HepG2 (cell line): ENCODE data around the gene PPIA. TPM values are rescaled to one million over a fixed set of nuclear protein-coding genes. Genes with fewer than 3 reads are reported as not detected.

Experiments used
- CAMTA2 ChIP-seq: sonication (generic); formaldehyde crosslinking; IDR thresholded peaks from 2 replicates; pipeline ENCODE4 v1.4.0; 2020; ENCODE audit warnings: mild to moderate bottlenecking, missing genetic modification reagents, borderline replicate concordance
- ETV5 ChIP-seq: IDR thresholded peaks from 2 replicates; pipeline ENCODE4 v1.6.1; 2018; ENCODE audit warnings: missing biosample characterization, missing genetic modification reagents, inconsistent platforms, borderline replicate concordance
- FOXO1 ChIP-seq: sonication (generic); formaldehyde crosslinking; IDR thresholded peaks from 2 replicates; pipeline ENCODE4 v1.4.0; 2020; ENCODE audit warnings: missing genetic modification reagents
- HDAC2 ChIP-seq: sonication (generic); formaldehyde crosslinking; IDR thresholded peaks from 2 replicates; pipeline ENCODE4 v1.4.0; 2020; ENCODE audit warnings: missing genetic modification reagents
- KMT2A ChIP-seq: sonication (generic); formaldehyde crosslinking; IDR thresholded peaks from 2 replicates; pipeline ENCODE4 v1.4.0; 2020; ENCODE audit warnings: missing genetic modification reagents
- NCOA1 ChIP-seq: sonication (generic); formaldehyde crosslinking; IDR thresholded peaks from 2 replicates; pipeline ENCODE4 v1.9.0; 2021; ENCODE audit warnings: missing genetic modification reagents
- RFX1 ChIP-seq: fragments of 450-650 bp; IDR thresholded peaks from 2 replicates; pipeline ENCODE4 v1.6.1; 2017
- SIX4 ChIP-seq: sonication (generic); formaldehyde crosslinking; IDR thresholded peaks from 2 replicates; pipeline ENCODE4 v1.4.0; 2020; ENCODE audit warnings: missing genetic modification reagents
- STAT5B ChIP-seq: sonication (generic); formaldehyde crosslinking; IDR thresholded peaks from 2 replicates; pipeline ENCODE4 v1.4.0; 2020; ENCODE audit warnings: missing genetic modification reagents
- YEATS4 ChIP-seq: sonication (generic); formaldehyde crosslinking; IDR thresholded peaks from 2 replicates; pipeline ENCODE4 v1.4.0; 2020; ENCODE audit warnings: missing genetic modification reagents, borderline replicate concordance
- ZFP1 ChIP-seq: IDR thresholded peaks from 2 replicates; pipeline ENCODE4 v1.6.1; 2016
- ZNF292 ChIP-seq: sonication (generic); formaldehyde crosslinking; IDR thresholded peaks from 2 replicates; pipeline ENCODE4 v1.8.1; 2022; ENCODE audit warnings: mild to moderate bottlenecking, low read depth, missing genetic modification reagents, borderline replicate concordance
- ZNF660 ChIP-seq: sonication (generic); formaldehyde crosslinking; IDR thresholded peaks from 2 replicates; pipeline ENCODE4 v1.5.1; 2020; ENCODE audit warnings: mild to moderate bottlenecking, low read depth, missing genetic modification reagents, borderline replicate concordance
- ZNF7 ChIP-seq: IDR thresholded peaks from 2 replicates; pipeline ENCODE4 v1.6.1; 2016; ENCODE audit warnings: missing biosample characterization, missing genetic modification reagents
- ZSCAN22 ChIP-seq: sonication (generic); formaldehyde crosslinking; IDR thresholded peaks from 2 replicates; pipeline ENCODE4 v1.4.0; 2020; ENCODE audit warnings: mild to moderate bottlenecking, missing genetic modification reagents
- polyA plus RNA-seq, 8 experiments: library from polyadenylated mRNA; depleted of rRNA in 3 of 8; stranded (reverse) in 7 of 8; unstranded in 1 of 8; fragments of >200 nt; fragmentation: Illumina TruSeq in 4 of 8; extraction: Trizol in 4 of 8; gene quantifications; 2 replicates each; pipeline versions ENCODE4 v1.2.1 to v1.2.3, GENCODE V29; 2011 to 2016; ENCODE audit warnings: low read depth in 4 of 8, missing spikeins in 1 of 8, mixed read lengths in 1 of 8; ENCODE audit not compliant: insufficient read depth in 1 of 8
- total RNA-seq, 5 experiments: library from RNA; depleted of rRNA; stranded (reverse); fragments of >200 nt; fragmentation: Illumina TruSeq; extraction: Trizol; gene quantifications; 2 replicates each; pipeline ENCODE4 v1.2.3, GENCODE V29; 2016; ENCODE audit warnings: low read depth in 1 of 5
- TF ChIP-seq, protein P1 (sequence below): IDR thresholded peaks from 2 replicates; pipeline ENCODE4 v1.6.1; 2018; ENCODE audit warnings: missing genetic modification reagents
- TF ChIP-seq, protein P2 (sequence below): sonication (generic); formaldehyde crosslinking; IDR thresholded peaks from 2 replicates; pipeline ENCODE4 v1.4.0; 2020; ENCODE audit warnings: missing genetic modification reagents
- TF ChIP-seq, protein P3 (sequence below): sonication (generic); formaldehyde crosslinking; IDR thresholded peaks from 2 replicates; pipeline ENCODE4 v1.4.0; 2020; ENCODE audit warnings: mild to moderate bottlenecking, low read depth, missing genetic modification reagents
- TF ChIP-seq, protein P4 (sequence below): sonication (generic); formaldehyde crosslinking; IDR thresholded peaks from 2 replicates; pipeline ENCODE4 v1.4.0; 2020; ENCODE audit warnings: low read depth, mild to moderate bottlenecking, missing genetic modification reagents
- TF ChIP-seq, protein P5 (sequence below): sonication (generic); formaldehyde crosslinking; IDR thresholded peaks from 2 replicates; pipeline ENCODE4 v1.8.0; 2022; ENCODE audit warnings: missing genetic modification reagents, mild to moderate bottlenecking, borderline replicate concordance
- TF ChIP-seq, protein P6 (sequence below): sonication (generic); formaldehyde crosslinking; IDR thresholded peaks from 2 replicates; pipeline ENCODE4 v1.4.0; 2020; ENCODE audit warnings: missing genetic modification reagents
- TF ChIP-seq, protein P7 (sequence below): sonication (generic); formaldehyde crosslinking; IDR thresholded peaks from 2 replicates; pipeline ENCODE4 v1.4.0; 2020; ENCODE audit warnings: missing genetic modification reagents, low read depth, mild to moderate bottlenecking, borderline replicate concordance
- TF ChIP-seq, protein P8 (sequence below): sonication (generic); formaldehyde crosslinking; IDR thresholded peaks from 2 replicates; pipeline ENCODE4 v1.5.0; 2020; ENCODE audit warnings: missing genetic modification reagents, mild to moderate bottlenecking, borderline replicate concordance

Gene PPIA
- total and polyA plus RNA-seq, 2 of the 13 experiments (the other 11 are each of a cell fraction or from before 2014, with no cell fraction given): 2,268 to 3,010 TPM

DNA sequence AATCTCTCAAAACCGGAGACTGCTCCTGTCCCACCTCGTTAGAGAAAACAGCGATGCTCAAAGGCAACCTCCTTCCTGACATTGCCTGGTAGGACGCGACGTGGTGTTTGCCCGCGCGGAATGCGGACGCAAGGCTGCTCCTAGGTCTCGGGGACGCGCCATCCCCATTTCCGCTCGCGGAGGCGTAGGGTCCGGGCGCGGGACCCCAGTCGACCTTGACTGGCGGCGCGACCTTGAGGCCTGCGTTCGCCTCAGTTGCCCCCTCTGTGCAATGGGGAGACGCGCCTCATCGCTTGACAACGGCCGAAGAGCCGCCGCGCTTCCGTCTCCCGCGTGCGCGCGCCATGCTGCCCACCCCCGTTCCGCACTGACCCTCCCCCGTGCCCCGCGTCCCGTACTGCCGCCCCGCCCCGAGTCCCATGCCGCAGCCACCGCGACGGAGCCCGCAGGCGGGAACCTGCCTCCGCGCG, 412 bp upstream of the PPIA start (continued):
- TF ChIP-seq ZNF292 (CRISPR knock-in tag) (peak; percentile 79; the same call in 1 of the 2 replicates), YEATS4 (CRISPR knock-in tag) (no peak; the same call in 1 of the 2 replicates), ZNF660 (CRISPR knock-in tag) (no peak), KMT2A (CRISPR knock-in tag) (no peak), ZFP1 (no peak), NCOA1 (CRISPR knock-in tag) (no peak; the same call in 1 of the 2 replicates), ZNF7 (CRISPR knock-in tag) (no peak), ZSCAN22 (CRISPR knock-in tag) (no peak), STAT5B (no peak), CAMTA2 (CRISPR knock-in tag) (no peak), FOXO1 (CRISPR knock-in tag) (no peak), HDAC2 (peak; percentile 79), SIX4 (CRISPR knock-in tag) (no peak), ETV5 (CRISPR knock-in tag) (peak; percentile 80), RFX1 (no peak)
- TF ChIP-seq, protein P1, sequence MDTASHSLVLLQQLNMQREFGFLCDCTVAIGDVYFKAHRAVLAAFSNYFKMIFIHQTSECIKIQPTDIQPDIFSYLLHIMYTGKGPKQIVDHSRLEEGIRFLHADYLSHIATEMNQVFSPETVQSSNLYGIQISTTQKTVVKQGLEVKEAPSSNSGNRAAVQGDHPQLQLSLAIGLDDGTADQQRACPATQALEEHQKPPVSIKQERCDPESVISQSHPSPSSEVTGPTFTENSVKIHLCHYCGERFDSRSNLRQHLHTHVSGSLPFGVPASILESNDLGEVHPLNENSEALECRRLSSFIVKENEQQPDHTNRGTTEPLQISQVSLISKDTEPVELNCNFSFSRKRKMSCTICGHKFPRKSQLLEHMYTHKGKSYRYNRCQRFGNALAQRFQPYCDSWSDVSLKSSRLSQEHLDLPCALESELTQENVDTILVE (CRISPR knock-in tag): peak; percentile 36; the same call in 1 of the 2 replicates
- TF ChIP-seq, protein P2, sequence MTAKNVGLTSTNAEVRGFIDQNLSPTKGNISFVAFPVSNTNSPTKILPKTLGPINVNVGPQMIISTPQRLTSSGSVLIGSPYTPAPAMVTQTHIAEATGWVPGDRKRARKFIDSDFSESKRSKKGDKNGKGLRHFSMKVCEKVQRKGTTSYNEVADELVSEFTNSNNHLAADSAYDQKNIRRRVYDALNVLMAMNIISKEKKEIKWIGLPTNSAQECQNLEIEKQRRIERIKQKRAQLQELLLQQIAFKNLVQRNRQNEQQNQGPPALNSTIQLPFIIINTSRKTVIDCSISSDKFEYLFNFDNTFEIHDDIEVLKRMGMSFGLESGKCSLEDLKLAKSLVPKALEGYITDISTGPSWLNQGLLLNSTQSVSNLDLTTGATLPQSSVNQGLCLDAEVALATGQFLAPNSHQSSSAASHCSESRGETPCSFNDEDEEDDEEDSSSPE (CRISPR knock-in tag): peak; percentile 95
- TF ChIP-seq, protein P3, sequence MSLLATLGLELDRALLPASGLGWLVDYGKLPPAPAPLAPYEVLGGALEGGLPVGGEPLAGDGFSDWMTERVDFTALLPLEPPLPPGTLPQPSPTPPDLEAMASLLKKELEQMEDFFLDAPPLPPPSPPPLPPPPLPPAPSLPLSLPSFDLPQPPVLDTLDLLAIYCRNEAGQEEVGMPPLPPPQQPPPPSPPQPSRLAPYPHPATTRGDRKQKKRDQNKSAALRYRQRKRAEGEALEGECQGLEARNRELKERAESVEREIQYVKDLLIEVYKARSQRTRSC (CRISPR knock-in tag): no peak
- TF ChIP-seq, protein P4, sequence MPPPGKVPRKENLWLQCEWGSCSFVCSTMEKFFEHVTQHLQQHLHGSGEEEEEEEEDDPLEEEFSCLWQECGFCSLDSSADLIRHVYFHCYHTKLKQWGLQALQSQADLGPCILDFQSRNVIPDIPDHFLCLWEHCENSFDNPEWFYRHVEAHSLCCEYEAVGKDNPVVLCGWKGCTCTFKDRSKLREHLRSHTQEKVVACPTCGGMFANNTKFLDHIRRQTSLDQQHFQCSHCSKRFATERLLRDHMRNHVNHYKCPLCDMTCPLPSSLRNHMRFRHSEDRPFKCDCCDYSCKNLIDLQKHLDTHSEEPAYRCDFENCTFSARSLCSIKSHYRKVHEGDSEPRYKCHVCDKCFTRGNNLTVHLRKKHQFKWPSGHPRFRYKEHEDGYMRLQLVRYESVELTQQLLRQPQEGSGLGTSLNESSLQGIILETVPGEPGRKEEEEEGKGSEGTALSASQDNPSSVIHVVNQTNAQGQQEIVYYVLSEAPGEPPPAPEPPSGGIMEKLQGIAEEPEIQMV (CRISPR knock-in tag): 0 out of 2 replicates have a peak, but pooled peaks have one; percentile 26
- TF ChIP-seq, protein P5, sequence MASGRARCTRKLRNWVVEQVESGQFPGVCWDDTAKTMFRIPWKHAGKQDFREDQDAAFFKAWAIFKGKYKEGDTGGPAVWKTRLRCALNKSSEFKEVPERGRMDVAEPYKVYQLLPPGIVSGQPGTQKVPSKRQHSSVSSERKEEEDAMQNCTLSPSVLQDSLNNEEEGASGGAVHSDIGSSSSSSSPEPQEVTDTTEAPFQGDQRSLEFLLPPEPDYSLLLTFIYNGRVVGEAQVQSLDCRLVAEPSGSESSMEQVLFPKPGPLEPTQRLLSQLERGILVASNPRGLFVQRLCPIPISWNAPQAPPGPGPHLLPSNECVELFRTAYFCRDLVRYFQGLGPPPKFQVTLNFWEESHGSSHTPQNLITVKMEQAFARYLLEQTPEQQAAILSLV (CRISPR knock-in tag): no peak
- TF ChIP-seq, protein P6, sequence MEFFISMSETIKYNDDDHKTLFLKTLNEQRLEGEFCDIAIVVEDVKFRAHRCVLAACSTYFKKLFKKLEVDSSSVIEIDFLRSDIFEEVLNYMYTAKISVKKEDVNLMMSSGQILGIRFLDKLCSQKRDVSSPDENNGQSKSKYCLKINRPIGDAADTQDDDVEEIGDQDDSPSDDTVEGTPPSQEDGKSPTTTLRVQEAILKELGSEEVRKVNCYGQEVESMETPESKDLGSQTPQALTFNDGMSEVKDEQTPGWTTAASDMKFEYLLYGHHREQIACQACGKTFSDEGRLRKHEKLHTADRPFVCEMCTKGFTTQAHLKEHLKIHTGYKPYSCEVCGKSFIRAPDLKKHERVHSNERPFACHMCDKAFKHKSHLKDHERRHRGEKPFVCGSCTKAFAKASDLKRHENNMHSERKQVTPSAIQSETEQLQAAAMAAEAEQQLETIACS (CRISPR knock-in tag): peak; percentile 87
- TF ChIP-seq, protein P7, sequence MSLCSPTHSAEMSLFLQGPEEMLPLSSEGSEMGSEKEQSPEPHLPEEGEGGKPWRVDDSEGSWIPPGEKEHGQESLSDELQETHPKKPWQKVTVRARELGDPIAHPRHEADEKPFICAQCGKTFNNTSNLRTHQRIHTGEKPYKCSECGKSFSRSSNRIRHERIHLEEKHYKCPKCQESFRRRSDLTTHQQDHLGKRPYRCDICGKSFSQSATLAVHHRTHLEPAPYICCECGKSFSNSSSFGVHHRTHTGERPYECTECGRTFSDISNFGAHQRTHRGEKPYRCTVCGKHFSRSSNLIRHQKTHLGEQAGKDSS (CRISPR knock-in tag): no peak
- TF ChIP-seq, protein P8, sequence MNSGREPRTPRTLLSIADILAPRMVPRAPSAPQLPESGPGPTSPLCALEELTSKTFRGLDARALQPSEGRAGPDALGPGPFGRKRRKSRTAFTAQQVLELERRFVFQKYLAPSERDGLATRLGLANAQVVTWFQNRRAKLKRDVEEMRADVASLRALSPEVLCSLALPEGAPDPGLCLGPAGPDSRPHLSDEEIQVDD (CRISPR knock-in tag): no peak
